ENCODE measurements around the gene SEC14L2.
"Not testable (repeated sequence)": the region's sequence is repeated elsewhere in the genome, so short reads cannot be mapped to it uniquely, and the experiment has no call there.

SEC14L2 gene

GRCh38 chr22:30460555-30460954, 63.7 kb downstream of the SEC14L2 start:
- DNase-seq, result not testable (repeated sequence)

- DNase-seq, result no peak
Observed at GRCh38 chr22:30469165-30469564, 72.3 kb downstream of the SEC14L2 start.

GRCh38 chr22:30470655-30471054, 73.8 kb downstream of the SEC14L2 start:
- DNase-seq, result no peak

- no peak for DNase-seq
Observed at GRCh38 chr22:30471616-30472318, 74.9 kb downstream of the SEC14L2 start, which contains the start of gene SEC14L3. TSS of gene SEC14L3 (minus strand) at chr22:30472017. CDS start at chr22:30471958, 59 bp downstream.

- DNase-seq, result no peak
Observed at GRCh38 chr22:30472994-30473720, 76.3 kb downstream of the SEC14L2 start.

- DNase-seq, result no peak
Observed at GRCh38 chr22:30474121-30474520, 77.3 kb downstream of the SEC14L2 start.
